ENCODE data around the gene OGN. TPM values are rescaled to one million over a fixed set of nuclear protein-coding genes. Genes with fewer than 3 reads are reported as not detected.

Gene OGN
- total and polyA plus RNA-seq, 8 donors = 0.28 to 5.8 (median 1.3) TPM

DNA sequence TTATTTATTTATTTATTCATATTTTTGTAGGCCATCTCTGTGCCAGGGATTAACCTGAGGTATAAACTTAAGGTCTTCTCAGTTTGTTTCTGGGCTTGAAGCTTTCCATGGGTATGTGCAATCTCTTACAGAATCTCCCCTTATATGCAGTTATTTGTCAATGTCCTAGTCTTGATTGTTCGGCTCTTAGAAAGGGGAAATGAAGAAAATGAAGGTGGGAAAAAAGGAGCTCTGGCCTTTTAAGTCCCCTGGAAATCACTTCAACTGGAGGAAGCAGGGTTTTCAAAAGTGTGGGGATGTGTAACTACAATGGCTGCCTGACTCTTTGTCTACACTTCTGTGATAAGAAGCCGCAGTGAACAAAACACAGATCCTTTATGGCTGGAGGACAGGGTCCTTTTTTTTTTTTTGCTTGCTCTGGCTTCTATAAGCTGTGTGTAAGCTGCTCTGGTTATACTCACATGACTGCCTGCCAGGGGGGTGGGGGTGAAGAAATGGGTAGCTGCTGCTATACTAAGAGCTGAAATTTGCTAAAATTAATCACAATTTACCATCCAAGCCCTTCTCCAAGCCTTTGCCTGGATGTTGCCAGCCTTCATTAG is 44.9 kb downstream of the OGN start:
- no peaks in the 10 kb centered on the region for H3K4me1 ChIP-seq
- no peaks in the 10 kb centered on the region for H3K9me3 ChIP-seq
- no peaks in the 10 kb centered on the region for H3K27me3 ChIP-seq
- no peak overlapping the region for H3K27ac ChIP-seq
- TF ChIP-seq, protein P1, sequence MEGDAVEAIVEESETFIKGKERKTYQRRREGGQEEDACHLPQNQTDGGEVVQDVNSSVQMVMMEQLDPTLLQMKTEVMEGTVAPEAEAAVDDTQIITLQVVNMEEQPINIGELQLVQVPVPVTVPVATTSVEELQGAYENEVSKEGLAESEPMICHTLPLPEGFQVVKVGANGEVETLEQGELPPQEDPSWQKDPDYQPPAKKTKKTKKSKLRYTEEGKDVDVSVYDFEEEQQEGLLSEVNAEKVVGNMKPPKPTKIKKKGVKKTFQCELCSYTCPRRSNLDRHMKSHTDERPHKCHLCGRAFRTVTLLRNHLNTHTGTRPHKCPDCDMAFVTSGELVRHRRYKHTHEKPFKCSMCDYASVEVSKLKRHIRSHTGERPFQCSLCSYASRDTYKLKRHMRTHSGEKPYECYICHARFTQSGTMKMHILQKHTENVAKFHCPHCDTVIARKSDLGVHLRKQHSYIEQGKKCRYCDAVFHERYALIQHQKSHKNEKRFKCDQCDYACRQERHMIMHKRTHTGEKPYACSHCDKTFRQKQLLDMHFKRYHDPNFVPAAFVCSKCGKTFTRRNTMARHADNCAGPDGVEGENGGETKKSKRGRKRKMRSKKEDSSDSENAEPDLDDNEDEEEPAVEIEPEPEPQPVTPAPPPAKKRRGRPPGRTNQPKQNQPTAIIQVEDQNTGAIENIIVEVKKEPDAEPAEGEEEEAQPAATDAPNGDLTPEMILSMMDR (IDR thresholded peaks at IDR 0.05) = no peak
- WGBS, 2 donors = 63 to 75% methylated on average over 2 of the region's 2 CpGs
- DNase-seq (no peak), ATAC-seq (peak in 1 of 4 donors; percentile 28), FAIRE-seq (no peak)
- no peaks in the 10 kb centered on the region for H3K36me3 ChIP-seq
- intact Hi-C loops (cut with DNase I) = no loop called here
- H3K4me3 ChIP-seq = no peak overlapping the region

GRCh38 chr9:92353051-92353450 is 51.3 kb downstream of the OGN start:
- Histone ChIP-seq H3K4me1 (no peaks in the 10 kb centered on the region), H3K27ac (no peak overlapping the region), H3K4me3 (no peak overlapping the region), H3K9me3 (no peaks in the 10 kb centered on the region), H3K36me3 (no peaks in the 10 kb centered on the region), H3K27me3 (no peaks in the 10 kb centered on the region)
- ATAC-seq (no peak), DNase-seq (no peak), FAIRE-seq (no peak)
- intact Hi-C loops (cut with DNase I) = no loop called here
- TF ChIP-seq, protein P1 (IDR thresholded peaks at IDR 0.05) = no peak
- WGBS, 2 donors = 87 to 96% methylated on average over 6 of the region's 6 CpGs

- Histone ChIP-seq H3K4me3 (no peak overlapping the region), H3K27ac (no peak overlapping the region), H3K36me3 (no peaks in the 10 kb centered on the region), H3K4me1 (no peaks in the 10 kb centered on the region), H3K9me3 (no peaks in the 10 kb centered on the region), H3K27me3 (no peaks in the 10 kb centered on the region)
- FAIRE-seq (no peak), DNase-seq (no peak), ATAC-seq (no peak)
- intact Hi-C loops (cut with DNase I) = no loop called here
- TF ChIP-seq, protein P1 (IDR thresholded peaks at IDR 0.05) = no peak
Observed at GRCh38 chr9:92350740-92351133, 53.6 kb downstream of the OGN start.

GRCh38 chr9:92349771-92350739 is 54.3 kb downstream of the OGN start:
- no peak for ATAC-seq
- intact Hi-C loops (cut with DNase I) = no loop called here
- peak; percentile 56 for FAIRE-seq
- TF ChIP-seq, protein P1 (IDR thresholded peaks at IDR 0.05) = no peak
- H3K27ac ChIP-seq = peak overlapping the region in 2 of 4 donors; percentile 4 to 15
- no peaks in the 10 kb centered on the region for H3K36me3 ChIP-seq
- no peak overlapping the region for H3K4me3 ChIP-seq
- no peak for DNase-seq
- no peaks in the 10 kb centered on the region for H3K9me3 ChIP-seq
- H3K27me3 ChIP-seq = no peaks in the 10 kb centered on the region
- H3K4me1 ChIP-seq = no peaks in the 10 kb centered on the region
- WGBS, 2 donors = 77 to 80% methylated on average over 7 of the region's 7 CpGs

DNA sequence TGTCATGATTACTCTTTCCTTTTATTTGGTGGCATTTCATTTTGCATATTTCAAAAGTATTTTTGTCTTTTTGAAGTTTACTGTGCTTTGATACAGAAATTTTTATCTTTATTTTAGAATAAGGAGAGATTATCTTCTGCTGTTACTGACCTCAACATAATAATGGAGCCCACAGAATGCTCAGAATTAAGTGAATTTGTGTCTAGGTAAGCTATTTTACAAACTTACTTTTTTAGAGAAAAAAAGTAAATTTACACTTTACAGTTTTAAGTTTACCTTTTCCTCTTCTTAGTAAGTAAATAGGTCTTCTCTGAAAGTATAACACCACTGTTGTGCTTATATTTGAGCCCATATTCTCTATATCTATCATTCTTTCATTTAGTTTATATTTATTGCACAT is 58.8 kb downstream of the OGN start:
- Histone ChIP-seq H3K36me3 (no peaks in the 10 kb centered on the region), H3K9me3 (no peaks in the 10 kb centered on the region), H3K4me3 (no peak overlapping the region), H3K27me3 (no peaks in the 10 kb centered on the region), H3K4me1 (no peaks in the 10 kb centered on the region), H3K27ac (no peak overlapping the region)
- intact Hi-C loops (cut with DNase I) = no loop called here
- no peak for DNase-seq
- no peak for FAIRE-seq
- TF ChIP-seq, protein P1 (IDR thresholded peaks at IDR 0.05) = no peak
- no peak for ATAC-seq

Measured in pancreas (tissue), 10 donors.